ENCODE measurements around the gene LARGE1.

Gene LARGE1

DNA sequence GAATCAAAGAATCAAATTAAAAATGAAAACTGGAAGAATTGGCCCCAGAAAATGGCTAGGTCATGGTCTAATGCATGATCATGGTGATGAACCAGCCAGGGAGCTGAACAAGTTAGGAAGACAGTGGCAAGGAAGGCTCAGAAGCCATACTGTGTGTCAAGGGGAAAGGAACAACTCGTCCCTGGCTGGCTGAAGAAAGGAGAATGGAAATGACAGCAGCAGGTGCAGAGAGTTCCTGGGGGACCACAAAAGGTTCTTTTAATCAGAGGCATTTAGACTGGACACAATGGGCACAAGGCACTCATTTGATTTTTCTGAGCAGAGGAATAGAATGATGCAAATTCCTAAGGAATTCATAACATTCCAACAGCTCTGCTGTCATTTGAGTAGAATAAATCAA is 209.9 kb downstream of the LARGE1 start:
- DNase-seq: no peak

DNA sequence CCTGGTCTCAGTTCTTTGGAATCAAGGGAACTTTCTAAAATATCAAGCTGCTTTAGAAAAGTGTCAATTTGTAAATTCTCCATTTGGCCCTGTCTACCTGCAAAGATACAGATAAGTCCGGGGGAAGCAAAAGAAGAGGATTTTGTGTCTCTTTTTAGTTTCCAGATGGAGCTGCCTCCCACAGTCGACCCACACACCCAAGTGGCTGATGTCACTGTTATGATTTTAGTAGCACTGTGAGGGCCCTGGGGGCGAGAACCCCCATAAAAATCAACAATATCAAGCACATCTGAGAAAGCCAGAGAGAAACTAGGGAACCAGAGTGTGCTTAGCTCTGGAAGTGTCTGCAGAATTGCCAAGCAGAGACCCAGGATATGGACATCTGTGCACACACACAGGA is 212.7 kb downstream of the LARGE1 start:
- DNase-seq: no peak

DNA sequence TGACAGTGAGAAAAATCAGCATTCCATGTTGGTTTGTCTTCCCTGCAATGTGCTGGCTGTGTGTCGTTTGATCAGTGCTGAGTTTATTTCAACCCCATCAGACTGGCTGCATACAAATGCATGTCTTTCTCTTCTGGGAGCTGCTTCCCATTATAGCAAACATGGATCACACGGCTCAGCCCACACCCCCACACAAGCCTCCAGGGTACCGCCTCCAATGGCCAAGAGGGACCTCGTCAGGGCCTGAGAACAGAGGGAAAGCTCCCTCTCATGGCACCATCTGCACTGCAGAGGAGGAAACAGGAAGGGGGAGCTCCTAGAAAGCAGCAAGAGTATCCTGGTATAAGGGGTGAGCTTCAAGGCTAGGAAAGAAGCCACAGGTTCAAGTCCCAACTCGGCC is 214.2 kb downstream of the LARGE1 start:
- DNase-seq: no peak

GRCh38 chr22:33699176-33699575 is 221.1 kb downstream of the LARGE1 start:
- DNase-seq: no peak

DNA sequence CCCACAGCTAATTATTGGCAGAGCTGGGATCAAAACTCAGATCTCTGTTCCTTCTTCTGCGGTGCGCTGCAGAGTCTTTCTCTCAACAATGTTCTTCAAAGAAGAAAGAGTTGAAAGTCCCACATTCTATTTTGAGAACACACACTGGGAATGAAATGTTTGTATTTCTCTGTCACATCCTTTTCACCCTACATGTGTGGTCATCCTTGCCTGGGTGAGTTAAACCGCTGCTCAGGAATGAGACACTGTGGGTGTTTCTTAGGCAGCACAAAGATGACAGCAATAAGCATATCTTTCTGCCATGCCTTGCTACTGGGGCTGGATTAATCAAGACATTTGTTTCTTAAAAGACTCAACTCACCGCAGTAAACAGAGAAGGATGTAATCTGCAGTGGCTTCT is 222.6 kb downstream of the LARGE1 start:
- DNase-seq: no peak

DNA sequence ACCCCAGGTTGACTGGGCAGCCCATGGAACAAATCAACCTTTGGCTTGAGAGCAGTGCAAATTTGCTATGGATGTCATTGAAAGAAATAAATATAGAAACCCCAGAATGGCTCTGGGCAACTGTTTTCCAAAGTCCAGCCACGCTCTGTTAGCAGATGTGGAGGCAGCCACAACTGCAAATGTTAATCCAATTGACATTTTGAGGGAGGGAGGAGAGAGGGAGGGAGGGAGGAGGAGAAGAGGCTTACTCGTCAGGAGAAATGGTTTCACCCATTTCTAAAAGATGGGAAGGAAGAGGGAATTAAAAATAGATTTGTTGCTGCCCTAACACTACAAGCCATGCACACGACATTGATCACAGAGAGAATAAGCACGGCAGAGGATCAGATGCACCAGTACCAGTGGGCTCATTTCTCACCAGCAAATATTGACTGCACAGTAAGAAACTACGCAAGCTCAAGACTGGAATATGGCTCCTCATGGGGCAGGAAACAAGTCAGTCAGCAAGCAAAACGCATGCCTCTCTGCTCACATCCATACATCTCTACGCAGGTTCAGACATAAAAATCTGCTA is 229.1 kb downstream of the LARGE1 start:
- no peak for DNase-seq

GRCh38 chr22:33688903-33689302 is 231.4 kb downstream of the LARGE1 start:
- DNase-seq: no peak

- no peak for DNase-seq
Observed at GRCh38 chr22:33687464-33687863, 232.8 kb downstream of the LARGE1 start.

- DNase-seq: no peak
Observed at GRCh38 chr22:33684087-33684486, 236.2 kb downstream of the LARGE1 start.

GRCh38 chr22:33682927-33683326 is 237.3 kb downstream of the LARGE1 start:
- DNase-seq: no peak

DNA sequence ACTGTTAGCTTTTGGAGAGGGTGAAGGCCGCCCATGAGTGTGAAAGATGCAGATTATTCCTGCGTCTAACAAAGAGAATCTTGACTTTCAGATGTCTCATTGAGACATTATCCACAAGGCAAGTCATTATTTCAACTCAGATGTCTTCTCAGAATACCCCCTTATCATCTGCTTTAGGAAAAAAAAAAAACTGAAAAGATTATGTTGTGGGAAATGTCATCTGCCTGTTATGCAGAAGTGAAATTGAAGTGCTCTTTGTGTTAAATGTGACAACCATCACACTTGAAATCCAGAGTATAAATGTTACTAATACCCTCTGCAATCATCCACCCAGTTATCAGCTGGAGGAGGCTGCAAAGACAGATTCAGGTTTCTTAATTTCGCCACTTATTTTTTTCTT is 239.6 kb downstream of the LARGE1 start:
- no peak for DNase-seq

DNA sequence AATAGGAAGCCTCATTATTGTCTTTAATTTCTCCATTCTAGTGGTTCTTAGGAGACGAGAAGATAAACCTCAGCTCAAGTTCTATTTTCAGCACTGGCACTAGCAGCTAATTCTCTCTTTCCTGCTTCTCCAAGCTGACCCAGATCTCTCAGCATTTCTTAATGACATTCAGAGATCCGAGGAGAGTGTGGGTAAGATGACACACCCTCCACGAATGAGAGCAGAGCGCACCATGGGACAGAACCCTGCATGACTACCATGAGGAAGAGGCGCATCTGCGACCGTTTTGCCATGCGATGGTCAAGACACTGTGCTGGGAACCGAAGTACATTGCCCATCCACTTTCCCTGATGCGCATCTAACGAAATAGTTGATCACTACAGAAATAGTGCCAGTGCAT is 241.8 kb downstream of the LARGE1 start:
- DNase-seq: no peak

- no peak for DNase-seq
Observed at GRCh38 chr22:33677536-33677935, 242.7 kb downstream of the LARGE1 start.

GRCh38 chr22:33674357-33674756 is 245.9 kb downstream of the LARGE1 start:
- DNase-seq: no peak

DNA sequence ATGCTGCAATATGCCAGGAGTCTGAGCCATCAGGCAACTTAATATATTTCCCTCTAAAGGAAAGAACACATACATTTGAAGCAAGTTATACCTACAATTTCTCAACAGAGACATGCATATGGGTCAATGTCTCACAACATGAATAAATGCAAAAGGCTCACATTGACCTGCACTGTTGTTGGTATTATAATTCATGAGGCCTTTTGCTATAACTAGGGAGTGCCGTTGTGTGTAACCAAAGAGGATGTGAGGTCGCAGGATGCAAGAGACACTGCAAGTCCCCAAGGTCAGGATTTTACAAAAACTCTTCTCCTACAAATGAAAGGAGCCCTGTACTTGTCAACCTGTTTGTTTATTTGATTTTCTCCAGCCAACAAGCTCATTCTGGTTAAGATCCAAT is 250.5 kb downstream of the LARGE1 start:
- no peak for DNase-seq

DNA sequence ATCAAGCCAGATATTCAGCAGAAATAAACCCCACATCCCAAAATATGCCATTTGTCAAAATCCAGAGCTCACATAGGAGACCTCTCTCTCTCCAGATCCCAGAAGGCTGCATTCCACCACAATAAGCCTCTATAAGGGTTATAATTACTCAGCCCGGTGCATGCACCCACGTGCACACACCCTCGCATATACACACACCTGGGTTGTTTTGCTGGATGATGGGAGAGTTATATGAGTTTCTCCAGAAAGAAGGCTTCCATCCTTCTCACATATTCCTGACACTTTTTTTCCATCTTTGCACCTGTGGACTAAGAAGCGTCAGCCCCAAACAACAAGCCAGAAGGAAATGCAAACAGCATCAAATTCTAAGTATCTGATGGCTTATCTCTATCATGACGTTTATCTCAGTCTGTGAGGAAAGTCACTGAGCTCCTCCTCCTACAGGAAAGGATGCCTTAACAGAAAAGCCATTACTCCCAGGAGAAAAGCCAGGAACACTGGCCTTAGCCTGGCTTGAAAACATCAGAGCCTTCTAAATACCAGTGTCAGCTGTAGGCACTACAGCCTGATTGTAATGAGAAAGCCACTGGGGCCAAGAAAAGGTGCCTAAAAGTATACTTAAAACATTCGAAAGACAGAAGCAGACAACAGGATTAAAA is 253.2 kb downstream of the LARGE1 start:
- no peak for DNase-seq

DNA sequence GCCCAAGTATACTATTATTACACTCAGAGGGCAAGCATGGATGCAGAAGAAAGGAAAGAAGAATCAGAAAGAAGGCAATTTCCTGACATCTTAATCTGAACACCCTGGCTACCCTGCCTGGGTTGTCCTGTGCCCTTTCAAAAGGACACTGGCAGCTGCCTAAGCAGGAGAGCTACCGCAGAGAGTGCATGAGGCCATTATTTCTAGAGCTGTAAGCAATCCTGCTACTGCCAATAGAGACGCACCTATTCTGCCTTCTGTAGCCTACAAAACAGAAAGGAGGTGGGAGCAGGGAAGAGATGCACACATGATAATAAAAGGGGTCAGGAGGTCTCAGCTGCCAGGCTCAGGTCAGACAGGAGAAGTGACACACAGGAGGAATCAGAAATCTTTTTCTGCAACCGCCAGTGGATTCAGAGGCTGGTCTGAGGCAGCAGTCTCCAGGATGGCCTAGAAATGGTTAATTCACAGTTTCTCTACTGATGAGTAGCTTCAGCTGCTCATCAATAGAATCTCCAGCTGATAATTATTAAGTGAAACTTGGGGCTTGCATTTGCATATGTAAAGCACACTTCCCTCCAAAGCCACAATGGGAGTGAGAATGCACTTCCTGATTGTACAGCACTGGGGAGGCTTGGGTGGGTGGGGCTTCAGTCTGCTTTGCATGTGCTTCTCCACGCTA is 253.9 kb downstream of the LARGE1 start:
- DNase-seq: no peak

DNA sequence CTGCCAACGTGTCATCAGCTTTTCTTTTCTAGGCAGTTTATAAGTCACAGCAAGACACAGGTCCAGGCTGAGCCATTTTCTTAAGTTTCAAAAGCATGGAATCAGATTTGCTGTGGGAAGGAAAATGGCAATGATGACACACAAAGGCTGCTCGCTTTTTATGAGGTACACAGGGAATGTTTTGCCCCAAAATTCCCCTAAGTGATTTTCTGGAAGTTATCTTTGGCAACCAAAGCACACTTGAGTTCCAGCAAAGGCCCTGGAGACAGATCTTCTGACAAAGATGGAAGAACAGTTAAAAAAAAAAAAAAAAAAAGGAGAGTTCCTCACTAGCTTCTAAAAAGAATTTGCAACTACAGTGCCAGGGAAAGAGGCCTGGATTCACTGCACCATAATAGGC is 260.8 kb downstream of the LARGE1 start:
- no peak for DNase-seq

DNA sequence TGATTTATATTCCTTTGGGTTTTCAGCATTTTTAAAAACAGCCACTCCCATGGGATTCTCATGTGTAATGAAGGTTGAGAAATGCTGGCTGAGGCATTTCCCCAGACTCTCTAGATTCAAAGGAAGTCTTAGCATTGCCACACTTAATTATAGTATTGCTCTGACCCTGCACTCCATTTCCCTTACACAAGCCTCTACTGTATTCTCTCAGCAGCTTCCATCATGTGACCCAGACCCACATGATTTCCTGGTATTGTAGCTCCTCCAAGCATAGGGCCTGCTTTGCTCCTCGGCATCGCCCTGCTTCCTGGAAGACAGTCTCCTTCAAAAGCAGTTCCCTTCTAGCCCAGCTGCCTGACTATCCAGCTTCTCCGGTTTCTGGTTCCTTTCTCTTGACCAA is 261.5 kb downstream of the LARGE1 start:
- DNase-seq: no peak

DNA sequence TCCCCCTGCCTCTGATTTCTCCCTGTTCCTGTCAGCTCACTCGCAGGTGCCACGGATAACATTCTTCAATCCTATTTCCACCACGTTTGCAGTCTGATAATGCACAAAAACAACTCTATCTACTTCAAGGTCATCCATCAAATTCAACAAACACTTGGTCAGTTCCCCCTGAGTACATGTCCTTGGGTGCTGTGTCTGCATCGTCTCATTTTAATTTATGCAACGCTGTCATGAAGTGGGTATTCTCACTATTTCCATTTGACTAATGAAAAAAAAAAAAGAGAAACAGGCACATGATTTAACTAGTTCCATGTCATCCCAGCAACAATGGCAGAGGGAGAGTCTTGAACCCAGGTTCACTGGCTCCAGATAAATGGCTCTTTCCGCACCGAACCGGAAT is 262.6 kb downstream of the LARGE1 start:
- no peak for DNase-seq

DNA sequence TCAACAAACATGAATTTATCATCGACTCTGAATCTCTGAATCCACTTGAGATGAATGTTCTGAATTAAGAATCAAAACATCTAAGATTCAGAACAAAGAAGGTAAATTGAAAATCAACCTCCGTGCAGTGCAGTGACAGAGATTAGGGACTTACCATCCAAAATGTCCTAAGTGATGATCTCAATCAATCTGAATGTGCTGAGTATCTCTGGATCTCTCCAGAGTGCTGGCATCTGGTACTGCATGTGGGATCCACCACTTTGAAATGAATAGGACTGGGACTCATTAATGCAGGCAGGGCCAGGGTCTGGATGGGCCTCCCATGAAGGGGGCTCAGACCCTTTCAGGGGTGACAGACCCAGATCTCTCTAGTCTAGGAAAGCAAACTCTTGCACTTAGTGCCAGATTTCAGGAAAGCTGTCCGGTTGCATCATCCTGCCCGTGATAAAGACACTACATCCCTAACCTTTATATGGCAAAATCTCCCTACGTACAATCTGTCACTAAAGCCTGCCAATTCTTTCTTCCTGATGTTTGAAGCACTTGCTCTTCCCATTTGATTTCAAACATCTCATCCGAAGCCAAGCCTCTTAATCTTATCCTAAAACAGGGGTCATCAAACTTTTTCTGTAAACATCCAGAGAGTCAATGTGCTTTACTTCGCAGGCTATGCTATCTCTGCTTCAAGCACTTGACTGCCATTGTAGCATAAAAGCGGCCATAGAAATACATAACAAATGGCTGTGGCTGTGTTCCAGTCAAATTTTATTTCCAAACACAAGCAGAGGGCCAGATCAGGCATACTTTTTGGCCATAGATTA is 263.3 kb downstream of the LARGE1 start:
- no peak for DNase-seq

DNA sequence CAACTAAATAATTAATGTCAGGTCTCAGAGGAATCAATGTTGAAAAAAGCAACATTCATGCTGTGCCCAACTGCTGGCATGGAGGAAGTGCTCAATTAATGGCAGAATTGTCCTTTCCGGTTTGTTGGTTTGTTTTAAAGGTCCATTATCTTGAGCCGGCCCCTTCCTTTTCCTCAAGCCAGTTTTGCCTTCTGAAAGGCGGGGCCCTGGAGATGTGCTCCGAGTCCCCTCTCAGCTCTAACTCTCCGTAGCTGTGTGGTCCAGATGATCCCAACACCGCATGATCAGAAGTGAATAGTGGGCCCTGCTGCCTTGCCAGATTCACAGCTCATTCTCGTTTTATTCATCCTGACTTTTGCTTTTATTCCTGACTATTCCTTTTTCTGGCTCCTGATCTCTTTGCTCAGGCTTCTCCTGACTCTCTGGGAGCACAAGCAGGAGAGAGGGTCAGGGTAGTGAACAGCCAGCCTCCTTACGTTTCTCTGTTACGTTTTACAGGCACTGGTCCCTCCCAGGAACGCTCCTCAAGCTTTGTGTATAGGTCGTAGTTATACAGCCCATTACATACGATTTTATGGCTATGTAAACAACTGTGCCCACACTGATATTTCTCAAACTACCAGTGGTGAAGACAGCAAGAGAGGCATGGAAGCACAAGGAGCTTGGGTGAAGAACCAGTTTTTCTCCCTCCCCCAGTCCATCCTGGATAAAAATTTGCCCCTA is 265.9 kb downstream of the LARGE1 start:
- DNase-seq: no peak

DNA sequence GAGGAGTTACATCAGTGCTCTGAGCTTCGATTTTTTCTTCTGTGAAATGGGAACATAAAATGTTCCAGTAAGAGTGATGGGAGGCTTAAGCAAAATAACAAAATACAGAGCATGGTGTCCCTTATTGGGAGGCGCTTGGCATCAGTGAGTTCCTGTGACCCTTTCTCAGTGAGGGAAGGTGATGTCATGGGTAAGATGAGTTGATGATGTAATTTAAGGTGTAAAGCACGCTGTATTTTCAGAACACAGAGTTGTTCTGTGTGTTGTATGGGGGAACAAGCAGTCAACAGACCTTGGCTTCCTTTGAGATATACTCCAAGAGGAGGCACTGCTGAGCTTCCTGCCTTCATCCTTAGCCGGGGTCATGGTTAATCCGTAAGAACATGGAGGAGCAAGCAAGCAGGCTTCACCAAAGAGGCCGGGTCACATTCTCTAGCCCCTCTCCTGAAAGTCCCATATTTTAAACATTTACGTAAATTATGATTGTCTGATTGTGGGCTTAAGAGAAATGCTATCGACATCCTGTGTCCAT is 266.7 kb downstream of the LARGE1 start:
- DNase-seq: no peak
